CD4-positive, alpha-beta T cell treated with Interleukin-15 for 4 hours (primary cell): Measurements from ENCODE around the gene ZKSCAN8.
"Not testable (repeated sequence)": the region's sequence is repeated elsewhere in the genome, so short reads cannot be mapped to it uniquely, and the experiment has no call there.

Experiments used
- DNase-seq: peaks from one replicate; pipeline ENCODE4 v3.0.0-alpha.2; 2020; ENCODE audit warnings: low spot score

ZKSCAN8 gene

DNA sequence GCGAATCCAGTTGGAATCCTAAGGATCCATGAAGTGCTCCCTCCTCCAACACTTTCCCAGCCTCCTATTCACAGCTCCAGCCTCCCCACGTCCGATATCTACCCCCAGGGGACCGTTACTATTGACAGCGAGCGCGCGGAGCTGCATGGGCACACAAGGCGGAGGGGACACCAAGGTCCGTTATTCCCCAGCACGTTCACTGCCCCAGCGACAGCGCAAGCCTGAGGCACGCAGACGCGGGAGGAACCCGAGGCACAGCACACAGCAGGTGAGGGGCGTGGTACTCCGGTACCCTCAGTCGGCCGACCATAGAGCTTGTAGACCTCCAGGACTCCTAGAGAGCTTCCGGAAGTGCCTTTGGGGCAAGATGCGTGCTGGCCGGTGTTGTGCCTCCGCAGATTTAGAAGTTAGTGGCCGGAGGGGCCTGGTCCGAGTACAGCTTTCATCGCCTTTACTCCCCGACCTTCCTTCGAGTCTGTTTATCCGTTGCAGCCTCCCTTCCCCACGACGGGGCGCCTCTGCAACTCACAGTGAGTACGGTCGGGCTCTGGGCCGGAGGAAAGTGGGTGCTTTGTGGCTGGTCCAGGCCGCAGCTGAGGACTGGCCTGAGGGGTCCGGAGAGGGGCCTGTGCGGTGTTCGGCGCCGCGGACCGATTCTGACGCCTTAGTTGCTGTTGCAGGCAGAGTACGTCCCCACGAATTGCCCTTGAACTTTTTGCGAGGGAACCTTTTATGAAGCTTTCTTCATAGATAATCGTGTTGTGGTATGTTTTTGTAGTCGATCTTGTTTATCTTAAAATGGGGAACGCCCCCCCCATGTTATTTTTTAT is at the start of gene ZKSCAN8:
Gene ZKSCAN8 (plus strand): TSS at position 384 of the 830 bp plus-strand sequence. CDS start 6,525 bp downstream, outside the sequence.
- peak; percentile 87 for DNase-seq

- not testable (repeated sequence) for DNase-seq
These were observed 39.5 kb upstream of the ZKSCAN8 start for GRCh38 chr6:28102222-28102621.

DNA sequence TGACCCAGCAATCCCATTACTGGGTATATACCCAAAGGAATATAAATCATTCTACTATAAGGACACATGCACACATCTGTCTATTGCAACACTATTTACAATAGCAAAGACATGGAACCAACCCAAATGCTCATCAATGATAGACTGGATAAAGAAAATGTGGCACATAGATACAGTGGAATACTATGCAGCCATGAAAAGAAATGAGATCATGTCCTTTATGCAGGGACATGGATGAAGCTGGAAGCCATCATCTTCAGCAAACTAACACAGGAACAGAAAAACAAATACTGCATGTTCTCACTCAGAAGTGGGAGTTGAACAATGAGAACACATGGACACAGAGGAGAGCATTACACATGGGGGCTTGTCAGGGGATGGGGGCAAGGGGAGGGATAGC is 39.0 kb upstream of the ZKSCAN8 start:
- DNase-seq = not testable (repeated sequence)

DNA sequence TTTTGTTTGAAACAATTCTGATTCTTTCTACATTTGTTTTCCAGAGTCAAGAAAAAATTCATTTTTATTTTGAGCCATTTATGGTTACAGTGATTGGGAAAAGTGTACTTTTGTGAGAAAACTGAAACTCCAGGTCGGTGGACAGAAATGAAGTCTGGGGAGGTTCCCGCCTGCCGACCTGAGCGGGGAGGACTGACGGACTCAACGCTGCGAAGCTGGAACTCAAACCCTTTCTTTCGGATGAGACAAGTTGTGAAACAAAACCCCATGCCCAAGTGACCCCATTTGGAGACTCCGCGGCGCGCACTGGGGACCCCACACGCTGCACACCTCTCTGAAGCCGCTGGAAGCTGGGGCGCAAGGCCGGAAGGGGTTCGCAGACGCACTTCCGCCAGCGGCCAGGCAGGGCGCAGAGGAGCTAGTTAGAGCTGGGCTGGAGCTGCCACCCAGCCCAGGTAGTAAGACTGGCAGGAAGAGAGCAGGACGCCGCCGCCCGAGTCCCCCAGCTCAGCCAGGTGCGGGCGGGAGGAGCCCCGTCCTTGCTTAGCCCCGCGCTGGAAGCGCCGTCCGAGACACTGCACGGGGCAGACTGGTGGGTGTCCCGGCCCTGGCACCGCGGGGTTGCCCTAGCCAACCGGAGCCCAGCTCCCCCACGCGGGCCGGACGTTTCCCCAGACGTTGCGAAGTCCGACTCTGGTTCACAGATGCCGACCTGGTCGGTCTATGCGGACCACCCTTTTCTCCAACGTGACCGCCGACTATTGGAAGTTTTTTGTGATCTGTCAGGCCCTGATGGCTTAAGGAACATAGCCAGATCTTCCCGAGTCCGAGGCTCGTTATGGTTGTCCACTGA is 37.1 kb upstream of the ZKSCAN8 start:
- peak; percentile 84 for DNase-seq

GRCh38 chr6:28105245-28105639 is 36.4 kb upstream of the ZKSCAN8 start:
- DNase-seq = no peak

- no peak for DNase-seq
These were observed 34.2 kb upstream of the ZKSCAN8 start for GRCh38 chr6:28107506-28107905.

- no peak for DNase-seq
These were observed 29.7 kb upstream of the ZKSCAN8 start for GRCh38 chr6:28111964-28112363.

GRCh38 chr6:28115799-28116198 is 25.9 kb upstream of the ZKSCAN8 start:
- no peak for DNase-seq

DNA sequence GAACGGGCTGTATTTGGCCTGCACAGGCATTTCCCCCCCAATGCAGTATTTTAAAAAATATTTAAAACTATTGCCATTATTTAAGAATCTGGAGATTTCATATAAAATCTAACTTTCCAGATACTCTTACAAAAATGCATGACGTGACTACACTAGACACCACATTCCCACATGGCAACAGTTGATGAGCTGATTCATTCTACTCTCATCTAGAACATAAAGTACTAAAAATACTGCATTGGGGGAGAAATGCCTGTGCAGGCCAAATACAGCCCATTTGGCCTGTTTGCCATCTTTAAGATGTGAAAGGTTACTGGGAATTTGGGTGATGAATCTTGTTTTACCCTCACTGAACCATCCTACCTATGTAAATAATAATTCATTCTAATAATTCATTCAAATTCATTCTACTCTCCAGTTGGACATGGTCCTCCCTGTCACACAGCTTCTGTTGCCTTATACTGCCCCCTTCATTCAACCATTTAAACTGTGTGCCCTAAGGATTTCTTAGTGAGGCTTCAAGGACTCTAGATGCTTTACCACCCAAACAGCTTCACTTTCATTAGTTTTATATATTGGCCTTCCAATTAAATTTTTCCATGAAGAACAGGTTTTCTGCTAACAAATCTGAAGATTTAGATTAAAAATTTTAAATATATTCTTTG is 24.2 kb upstream of the ZKSCAN8 start:
- no peak for DNase-seq

DNA sequence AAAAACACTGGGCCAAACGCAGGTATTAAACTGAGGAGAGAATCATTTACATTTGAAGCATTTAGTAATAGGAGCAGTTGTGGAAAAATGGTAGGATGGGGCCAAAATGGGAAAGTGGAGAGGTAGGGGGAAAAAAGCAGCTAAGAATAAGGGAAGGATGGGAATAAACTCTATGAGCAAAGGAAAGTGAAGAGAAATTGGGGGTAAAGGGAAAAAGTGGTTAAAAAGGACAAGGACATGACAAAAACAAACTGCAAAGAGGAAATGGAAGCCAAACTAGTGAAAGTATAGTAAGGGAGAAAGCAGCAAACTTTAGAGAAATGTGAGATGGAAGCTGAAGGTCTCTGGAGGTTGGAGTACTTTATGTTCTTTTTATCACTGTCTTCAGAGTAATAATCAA is 23.5 kb upstream of the ZKSCAN8 start:
- DNase-seq = no peak

DNA sequence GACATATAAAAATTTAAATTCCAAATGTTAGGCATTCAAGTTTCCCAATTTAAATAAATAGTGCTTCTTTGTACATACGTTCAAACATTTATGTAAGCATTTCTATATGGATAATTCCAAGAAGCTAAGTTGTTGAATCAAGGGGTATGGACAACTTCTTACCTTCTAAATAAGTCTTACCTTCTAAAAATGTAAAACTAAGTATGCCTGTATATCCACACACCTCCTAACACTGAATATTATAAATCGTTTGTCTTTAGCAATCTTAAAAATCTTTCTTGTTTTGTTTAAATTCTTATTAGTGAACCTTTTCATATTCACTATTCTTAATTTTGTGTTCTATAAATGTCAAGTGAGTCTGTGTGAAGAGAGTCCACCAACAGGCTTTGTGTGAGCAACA is 19.8 kb upstream of the ZKSCAN8 start:
- DNase-seq = no peak

DNA sequence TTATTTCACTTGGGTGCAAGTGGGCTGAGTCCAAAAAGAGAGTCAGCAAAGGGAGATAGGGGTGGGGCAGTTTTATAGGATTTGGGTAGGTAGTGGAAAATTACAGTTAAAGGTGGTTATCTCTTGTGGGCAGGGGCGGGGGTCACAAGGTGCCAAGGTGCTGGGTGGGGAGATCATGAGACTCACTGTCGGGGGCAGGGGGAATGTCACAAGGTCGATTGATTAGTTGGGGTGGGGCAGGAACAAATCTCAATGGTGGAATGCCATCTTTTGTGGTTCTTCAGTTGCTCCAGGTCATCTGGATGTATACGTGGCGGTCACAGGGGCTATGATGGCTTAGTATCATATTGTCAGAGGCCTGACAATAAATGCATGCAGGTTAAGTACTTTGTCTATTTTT is 19.4 kb upstream of the ZKSCAN8 start:
- DNase-seq = not testable (repeated sequence)

GRCh38 chr6:28124350-28124970 is 17.2 kb upstream of the ZKSCAN8 start, which contains the start of gene ZSCAN16:
Gene ZSCAN16, plus strand, starts transcription at chr6:28124609. Its CDS starts 835 bp downstream, at chr6:28125444.
- peak; percentile 82 for DNase-seq

DNA sequence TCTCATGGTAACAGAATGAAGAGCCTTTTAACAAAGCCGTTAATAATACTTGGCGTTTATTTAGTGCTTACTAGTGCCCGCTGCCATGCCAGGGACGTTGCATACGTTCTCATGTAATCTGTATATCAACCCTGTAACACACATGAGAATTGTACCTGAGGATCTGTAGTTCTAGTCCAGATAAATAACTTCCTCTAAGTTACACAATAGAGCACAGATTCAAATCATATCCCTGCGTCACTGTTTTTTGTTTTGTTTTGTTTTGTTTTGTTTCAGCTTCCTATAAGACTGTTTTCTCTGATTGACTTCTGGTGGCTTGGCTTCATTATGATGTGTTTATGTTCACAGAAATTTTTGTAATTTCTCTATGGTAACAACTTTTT is 16.7 kb upstream of the ZKSCAN8 start:
- DNase-seq = no peak

GRCh38 chr6:28125401-28125800 is 16.3 kb upstream of the ZKSCAN8 start:
- DNase-seq = no peak

GRCh38 chr6:28134015-28134414 is 7.7 kb upstream of the ZKSCAN8 start:
- no peak for DNase-seq

GRCh38 chr6:28134716-28135115 is 7.0 kb upstream of the ZKSCAN8 start:
- DNase-seq = no peak

- no peak for DNase-seq
These were observed 6.3 kb upstream of the ZKSCAN8 start for GRCh38 chr6:28135393-28135792.

DNA sequence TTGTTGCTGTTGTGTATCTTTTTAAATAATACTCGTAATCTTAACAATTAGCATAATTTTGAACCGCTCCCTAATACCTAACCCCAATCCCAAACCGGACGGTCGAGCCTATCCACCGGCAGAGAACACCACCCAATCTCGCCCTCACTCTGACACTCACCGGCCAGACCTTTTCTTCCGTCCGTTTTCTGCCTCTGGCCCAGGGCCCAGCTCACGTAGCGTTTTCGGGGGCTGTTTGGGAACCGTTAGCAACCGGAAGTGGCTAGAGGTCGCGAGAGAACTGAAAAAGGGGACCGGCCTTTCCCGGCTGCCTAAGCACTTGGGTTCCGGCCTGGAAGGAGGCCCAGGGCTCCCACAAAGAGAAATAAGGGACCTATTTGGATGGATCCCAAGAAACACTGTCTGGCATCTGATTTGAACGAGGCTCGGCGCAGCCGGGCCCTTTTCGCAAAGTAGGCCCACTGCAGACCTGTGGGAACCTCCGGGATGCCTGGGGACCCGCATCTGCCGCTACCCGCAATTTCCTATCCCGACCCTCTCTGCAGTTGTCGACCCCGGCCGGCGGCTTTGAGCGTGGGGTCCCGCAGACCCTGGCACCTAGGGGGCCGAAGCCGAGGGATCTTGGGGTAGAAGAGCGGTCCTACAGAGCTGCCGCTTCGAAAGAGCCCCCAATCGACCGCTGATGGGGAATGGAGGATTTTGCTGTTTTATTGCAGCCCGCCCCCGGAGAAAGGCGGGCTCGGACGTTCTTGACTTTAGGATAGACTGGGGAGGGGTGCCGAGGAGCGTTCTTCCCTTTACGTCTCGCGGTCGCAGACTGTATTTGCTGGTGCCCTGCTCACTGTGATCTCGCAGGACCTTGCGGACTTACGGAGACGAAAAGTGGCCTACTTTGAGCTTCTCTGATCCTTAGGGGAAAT is 4.8 kb upstream of the ZKSCAN8 start:
- DNase-seq = peak; percentile 80

DNA sequence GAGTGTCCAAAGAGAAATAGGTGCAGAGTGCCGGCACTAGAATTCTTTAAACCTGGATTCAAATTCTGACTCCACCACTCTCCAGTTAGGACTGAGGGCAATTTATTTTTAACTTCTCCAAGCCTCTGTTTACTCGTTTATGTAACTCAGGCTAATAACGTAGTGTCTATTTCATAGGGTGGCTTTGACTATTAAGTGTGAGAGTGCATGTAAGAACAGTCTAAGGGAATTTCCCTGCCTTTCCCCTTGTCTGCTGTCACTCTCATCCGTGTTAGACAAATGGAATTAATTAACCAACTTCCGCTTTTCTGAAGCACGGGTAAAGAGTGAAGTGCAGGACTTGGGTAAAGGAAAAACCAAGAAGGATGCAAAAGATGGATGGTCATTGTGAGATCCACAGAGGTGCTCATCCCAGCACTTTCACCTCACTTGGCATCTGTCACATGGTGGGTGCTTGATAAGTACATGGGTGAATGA is 4.1 kb upstream of the ZKSCAN8 start:
- peak; percentile 52 for DNase-seq
